Stimulated activated CD4-positive, alpha-beta T cell treated with anti-CD3 and anti-CD28 coated beads, Interleukin-2, amount 100 ng/mL, for 24 hours (primary cell): ENCODE data around the gene GFI1B.

Source experiments
- DNase-seq, 2 donors: peaks; one replicate each; pipeline ENCODE4 v3.0.0-alpha.2; 2020

GFI1B gene

GRCh38 chr9:133026426-133026825 is 47.9 kb downstream of the GFI1B start:
- no peak for DNase-seq

- DNase-seq = no peak
Observed at GRCh38 chr9:133027134-133027533, 48.6 kb downstream of the GFI1B start.

- no peak for DNase-seq
Observed at GRCh38 chr9:133028221-133028620, 49.7 kb downstream of the GFI1B start.

GRCh38 chr9:133029994-133030316 is 51.5 kb downstream of the GFI1B start:
- DNase-seq = no peak

- peak; percentile 89 to 93 for DNase-seq
Observed at GRCh38 chr9:133030317-133031129, 52.0 kb downstream of the GFI1B start, which contains the start of gene GTF3C5. GTF3C5 (plus strand) TSS chr9:133030997; CDS start chr9:133031012, 15 bp downstream.

GRCh38 chr9:133031130-133031422 is 52.6 kb downstream of the GFI1B start:
- DNase-seq = no peak

- peak in 1 of 2 donors; percentile 24 for DNase-seq
Observed at GRCh38 chr9:133031496-133031911, 53.0 kb downstream of the GFI1B start.

GRCh38 chr9:133032171-133032570 is 53.7 kb downstream of the GFI1B start:
- no peak for DNase-seq

- DNase-seq = no peak
Observed at GRCh38 chr9:133035669-133036068, 57.2 kb downstream of the GFI1B start.

GRCh38 chr9:133037775-133038515 is 59.5 kb downstream of the GFI1B start:
- no peak for DNase-seq

GRCh38 chr9:133040892-133041479 is 62.5 kb downstream of the GFI1B start:
- DNase-seq = peak; percentile 53 to 65
